Raji (cell line): ENCODE data around the gene RNF38.

Experiments
- POLR2A ChIP-seq: IDR thresholded peaks from 2 replicates; pipeline ENCODE4 v1.6.1; 2011; ENCODE audit warnings: low read depth, low read length, control low read depth; ENCODE audit not compliant: insufficient read depth

The RNF38 gene

GRCh38 chr9:36399980-36400331 lies at the start of gene RNF38:
RNF38 (minus strand) TSS chr9:36400269; CDS start chr9:36400108, 161 bp downstream.
- no peak for TF ChIP-seq POLR2A

GRCh38 chr9:36448017-36448416 lies 47.9 kb upstream of the RNF38 start:
- TF ChIP-seq POLR2A, result no peak

DNA sequence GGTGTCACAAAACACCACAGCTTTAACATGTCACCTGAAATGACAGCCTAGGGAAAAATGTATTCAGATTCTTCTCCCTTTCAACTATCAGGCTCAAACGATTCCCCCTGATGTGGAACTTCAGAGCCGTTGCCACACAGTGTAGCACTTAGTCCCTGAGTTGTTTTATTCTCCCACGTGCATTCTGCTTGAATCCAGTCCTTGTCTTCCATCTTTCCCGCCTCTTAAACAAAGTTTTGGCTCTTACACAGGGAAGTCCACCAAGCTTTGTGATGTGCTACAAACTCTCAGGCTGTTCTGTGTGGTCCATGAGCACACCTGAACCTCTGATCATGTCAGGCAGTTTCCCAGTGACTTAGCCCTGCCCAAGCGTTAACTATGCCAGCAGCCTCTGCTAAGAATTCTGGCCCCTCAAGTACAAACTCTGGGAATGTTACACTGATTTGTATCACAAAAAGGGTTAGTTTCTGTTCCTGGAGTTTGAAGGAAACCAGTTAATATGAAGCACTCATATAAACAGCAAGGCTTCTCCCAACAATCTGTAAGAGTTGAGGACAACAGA lies 45.8 kb upstream of the RNF38 start:
- no peak for TF ChIP-seq POLR2A

GRCh38 chr9:36444203-36444602 lies 44.1 kb upstream of the RNF38 start:
- no peak for TF ChIP-seq POLR2A

DNA sequence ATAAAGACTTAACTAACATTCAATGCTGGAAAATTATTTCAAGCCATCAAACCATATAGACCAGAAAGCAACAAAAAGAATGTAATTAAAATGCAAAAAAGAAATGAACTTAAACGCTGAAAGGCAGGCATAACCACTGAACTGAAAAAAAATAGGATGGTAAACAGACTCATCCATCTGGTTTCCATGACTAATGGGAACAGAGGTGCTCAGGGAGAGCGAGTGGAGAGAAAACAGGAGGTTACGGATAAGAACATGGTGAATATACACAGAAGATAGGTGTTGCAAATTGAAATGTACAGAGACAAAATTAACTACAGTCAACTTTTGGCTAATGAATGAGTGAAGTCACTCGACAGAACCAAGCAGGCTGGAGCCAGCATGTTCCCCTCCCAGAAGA lies 43.5 kb upstream of the RNF38 start:
- TF ChIP-seq POLR2A, result no peak

DNA sequence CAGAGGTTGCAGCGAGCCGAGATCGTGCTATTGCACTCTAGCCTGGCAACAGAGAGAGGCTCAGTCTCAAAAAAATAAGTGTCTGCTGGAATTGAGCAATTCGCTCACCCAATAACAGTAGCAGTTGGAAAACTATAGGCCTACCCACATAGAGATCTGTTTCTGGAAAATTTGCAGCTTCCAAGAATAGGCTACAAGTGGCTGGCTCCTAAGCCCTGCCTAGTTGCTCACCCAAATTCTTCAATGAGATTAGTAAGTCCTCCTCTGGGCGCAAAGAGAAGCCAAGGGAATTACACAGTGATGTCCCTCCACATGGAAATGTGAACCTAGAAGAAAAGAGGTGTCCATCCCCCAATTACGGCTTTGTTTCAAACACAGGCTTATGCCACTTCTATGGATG lies 42.6 kb upstream of the RNF38 start:
- TF ChIP-seq POLR2A, result no peak

GRCh38 chr9:36441966-36442365 lies 41.9 kb upstream of the RNF38 start:
- no peak for TF ChIP-seq POLR2A

- TF ChIP-seq POLR2A, result no peak
Measured at GRCh38 chr9:36438536-36439236, 38.6 kb upstream of the RNF38 start.

DNA sequence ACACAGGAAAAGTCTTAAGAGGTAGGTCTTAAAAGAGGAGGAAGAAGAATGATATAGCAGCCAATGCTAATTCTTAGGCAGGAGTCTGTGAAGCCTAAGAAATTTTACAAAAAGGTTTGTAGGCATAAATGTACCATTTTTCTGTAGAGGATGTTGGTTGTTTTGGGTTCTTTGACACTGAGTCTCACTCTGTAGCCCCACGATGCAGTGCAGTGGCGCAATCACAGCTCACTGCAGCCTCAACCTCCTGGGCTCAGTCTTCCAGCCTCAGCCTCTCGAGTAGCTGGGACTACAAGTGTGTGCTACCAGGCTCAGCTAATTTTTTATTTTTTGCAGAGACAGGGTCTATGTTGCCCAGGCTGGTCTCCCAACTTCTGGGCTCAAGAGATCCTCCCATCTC lies 37.7 kb upstream of the RNF38 start:
- no peak for TF ChIP-seq POLR2A

DNA sequence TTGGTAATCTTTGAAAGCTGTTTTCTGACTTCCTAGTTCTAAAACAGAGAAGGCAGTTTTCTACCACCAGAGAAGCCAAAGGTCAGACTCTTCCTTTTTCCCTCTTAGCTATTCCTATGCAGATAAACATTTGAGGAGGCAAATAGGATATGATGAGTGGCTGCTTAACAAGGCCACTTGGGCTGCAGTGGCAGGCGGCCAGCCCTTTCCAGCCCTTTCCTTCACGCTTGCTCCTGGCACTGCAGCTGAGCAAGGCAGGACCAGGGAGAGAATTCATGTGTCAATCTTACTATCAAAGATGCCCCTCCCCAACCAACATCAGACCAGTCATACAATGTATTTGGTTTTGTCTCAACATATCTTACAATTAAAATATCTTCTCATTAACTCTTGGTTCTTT lies 36.8 kb upstream of the RNF38 start:
- no peak for TF ChIP-seq POLR2A

DNA sequence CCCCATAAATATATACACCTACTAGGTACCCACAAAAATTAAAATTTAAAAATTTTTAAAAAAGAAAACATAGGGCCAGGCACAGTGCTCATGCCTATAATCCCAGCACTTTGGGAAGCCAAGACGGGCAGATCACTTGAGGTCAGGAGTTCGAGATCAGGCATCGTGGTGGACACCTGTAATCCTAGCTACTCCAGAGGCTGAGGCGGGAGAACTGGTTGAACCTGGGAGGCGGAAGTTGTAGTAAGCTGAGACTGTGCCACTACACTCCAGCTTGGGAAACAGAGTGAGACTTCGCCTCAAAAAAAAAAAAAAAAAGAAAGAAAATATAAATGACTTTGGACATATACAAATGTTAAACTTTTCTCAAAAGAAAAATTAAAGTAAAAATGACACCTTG lies 33.3 kb upstream of the RNF38 start:
- no peak for TF ChIP-seq POLR2A

- TF ChIP-seq POLR2A, result no peak
Measured at GRCh38 chr9:36431078-36431477, 31.0 kb upstream of the RNF38 start.

- no peak for TF ChIP-seq POLR2A
Measured at GRCh38 chr9:36426945-36427344, 26.9 kb upstream of the RNF38 start.

GRCh38 chr9:36426348-36426747 lies 26.3 kb upstream of the RNF38 start:
- TF ChIP-seq POLR2A, result no peak

DNA sequence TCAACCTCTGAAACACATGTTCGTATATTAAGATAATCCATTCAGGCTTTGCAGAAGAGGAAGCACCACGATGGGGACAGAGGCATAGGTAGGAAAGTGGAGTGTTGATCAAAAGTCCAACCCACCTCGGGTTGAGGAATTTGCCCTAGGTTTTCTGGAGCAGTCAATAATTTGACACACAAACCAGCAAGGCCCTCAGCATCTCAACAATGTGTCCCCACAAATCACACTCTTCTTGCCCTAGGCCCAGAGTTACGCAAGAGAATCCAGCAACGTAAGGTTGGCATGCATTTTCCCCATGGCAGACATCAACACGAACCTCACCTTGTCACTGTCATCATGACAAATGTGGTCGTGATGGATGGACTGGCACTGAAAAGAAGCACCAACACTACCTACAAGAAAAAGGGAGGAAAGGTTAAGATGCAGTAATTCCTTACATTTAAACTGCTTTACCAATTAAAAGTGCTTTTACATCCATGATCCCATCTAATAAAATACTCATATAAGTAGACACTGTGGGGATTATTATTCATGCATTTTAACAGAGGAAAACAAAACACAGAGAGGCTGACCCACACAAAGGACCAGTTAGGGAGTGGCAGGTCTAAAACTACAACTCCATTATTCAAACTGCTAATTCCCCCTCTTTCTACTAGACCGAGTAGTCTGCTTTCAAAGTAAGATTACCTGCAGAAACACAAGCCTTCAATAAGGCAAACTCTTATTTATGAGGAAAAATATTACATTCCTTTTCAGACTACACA lies 24.4 kb upstream of the RNF38 start:
- TF ChIP-seq POLR2A, result no peak

GRCh38 chr9:36423206-36423605 lies 23.1 kb upstream of the RNF38 start:
- no peak for TF ChIP-seq POLR2A
